Endothelial cell of umbilical vein (primary cell): Measurements from ENCODE around the gene ZDHHC22. TPM values are rescaled to one million over a fixed set of nuclear protein-coding genes. Genes with fewer than 3 reads are reported as not detected.

ENCODE experiments used
- BruUV-seq: library from RNA; stranded (reverse); fragments of 400-500 nt; replicated peaks from 2 replicates; lab custom pipeline; 2021; lab: Mats Ljungman, UMichigan
- CTCF ChIA-PET: fragments of 300-600, 350-600 bp; sonication (Branson Sonifier 250); formaldehyde crosslinking; loops from one replicate; lab custom pipeline; 2021; ENCODE audit warnings: antibody characterized with exemption, inconsistent platforms; lab: Charles Lee
- POLR2A ChIA-PET: fragments of 300-600, 350-600 bp; sonication (Branson Sonifier 250); formaldehyde crosslinking; loops from one replicate; lab custom pipeline; 2021; ENCODE audit warnings: antibody characterized with exemption, inconsistent platforms; lab: Charles Lee
- DNase-seq: peaks from one replicate; pipeline ENCODE4 v3.0.0-alpha.2; 2011; ENCODE audit warnings: low read depth, low spot score
- FAIRE-seq: peaks from 2 replicates; lab custom pipeline; 2011; peaks lifted over from hg19 to GRCh38; lab: Jason Lieb, UNC
- H2AFZ ChIP-seq: 2 replicates; pipeline ENCODE4 v1.6.0; 2012; ENCODE audit warnings: low read depth, low read length, control low read depth, inconsistent platforms
- H3K27ac ChIP-seq: 2 replicates; pipeline ENCODE4 v1.5.1; 2011; ENCODE audit warnings: low read depth, mild to moderate bottlenecking, control low read depth, low read length, moderate library complexity; ENCODE audit not compliant: insufficient read depth
- H3K27me3 ChIP-seq, 2 experiments: 2 replicates each; pipeline versions ENCODE4 v1.6.0 to v1.6.1; 2011; ENCODE audit warnings: low read length in 2 of 2, mixed read lengths in 1 of 2; ENCODE audit not compliant: control insufficient read depth in 2 of 2, insufficient read depth in 2 of 2
- H3K36me3 ChIP-seq, 2 experiments: 2 replicates in 1 of 2; 3 replicates in 1 of 2; pipeline ENCODE4 v1.5.1; 2011; ENCODE audit warnings: low read length in 2 of 2, mild to moderate bottlenecking in 1 of 2, moderate library complexity in 1 of 2; ENCODE audit not compliant: control insufficient read depth in 2 of 2, insufficient read depth in 2 of 2; ENCODE audit errors: extremely low read depth in 1 of 2
- H3K4me1 ChIP-seq: 3 replicates; pipeline ENCODE4 v1.5.1; 2011; ENCODE audit warnings: mild to moderate bottlenecking, low read length; ENCODE audit not compliant: control insufficient read depth, insufficient read depth; ENCODE audit errors: extremely low read depth
- H3K4me2 ChIP-seq: 2 replicates; pipeline ENCODE4 v1.6.1; 2011; ENCODE audit warnings: low read length, control low read depth, mixed read lengths; ENCODE audit not compliant: insufficient read depth
- H3K4me3 ChIP-seq, 3 experiments: fragments of 200-600 bp in 1 of 3; sonication (generic), shearing (Covaris generic) in 1 of 3; replicated peaks in 1 of 3; 2 replicates each; pipeline ENCODE4 v1.5.1; 2011 to 2016; ENCODE audit warnings: control low read depth in 3 of 3, low read length in 3 of 3, mild to moderate bottlenecking in 2 of 3, inconsistent platforms in 1 of 3, low read depth in 1 of 3, moderate library complexity in 1 of 3; ENCODE audit not compliant: insufficient read depth in 1 of 3
- H3K79me2 ChIP-seq: 2 replicates; pipeline ENCODE4 v1.6.0; 2012; ENCODE audit warnings: low read length, inconsistent platforms; ENCODE audit not compliant: control insufficient read depth, insufficient read depth
- H3K9ac ChIP-seq: replicated peaks from 2 replicates; pipeline ENCODE3; 2011; ENCODE audit warnings: low read length, control low read depth; ENCODE audit not compliant: insufficient read depth; ENCODE audit errors: extremely low read depth
- H3K9me1 ChIP-seq: replicated peaks from 3 replicates; pipeline ENCODE4 v1.6.0; 2011; ENCODE audit warnings: mild to moderate bottlenecking, low read length; ENCODE audit not compliant: control insufficient read depth, insufficient read depth; ENCODE audit errors: extremely low read depth
- H3K9me3 ChIP-seq: replicated peaks from 2 replicates; pipeline ENCODE4 v1.5.1; 2012; ENCODE audit warnings: low read length, inconsistent platforms; ENCODE audit not compliant: control insufficient read depth, insufficient read depth
- H4K20me1 ChIP-seq: replicated peaks from 2 replicates; pipeline ENCODE3; 2011; ENCODE audit warnings: mild to moderate bottlenecking, low read length; ENCODE audit not compliant: control insufficient read depth, insufficient read depth; ENCODE audit errors: extremely low read depth
- CTCF ChIP-seq, 2 donors: IDR thresholded peaks; 1 replicate in 1 of 2; 2 replicates in 1 of 2; pipeline ENCODE4 v1.5.1; 2011; ENCODE audit warnings: low read length in 2 of 2, mild to moderate bottlenecking in 2 of 2, moderate library complexity in 2 of 2, control low read depth in 1 of 2, inconsistent platforms in 1 of 2, low read depth in 1 of 2; ENCODE audit not compliant: insufficient read depth in 1 of 2; ENCODE audit errors: extremely low read depth in 1 of 2
- GATA2 ChIP-seq: IDR thresholded peaks from 2 replicates; pipeline ENCODE4 v1.7.0; 2011; ENCODE audit warnings: low read depth, mild to moderate bottlenecking, moderate library complexity, mixed read lengths, low read length; ENCODE audit not compliant: insufficient read length, insufficient read depth
- MAX ChIP-seq: IDR thresholded peaks from 2 replicates; pipeline ENCODE4 v1.6.1; 2011; ENCODE audit not compliant: insufficient read depth, insufficient read length
- MYC ChIP-seq: IDR thresholded peaks from one replicate; pipeline ENCODE4 v1.6.1; 2011; ENCODE audit warnings: mild to moderate bottlenecking, low read depth, low read length
- POLR2AphosphoS5 ChIP-seq: IDR thresholded peaks from 2 replicates; pipeline ENCODE4 v1.6.1; 2012; ENCODE audit warnings: low read depth, mild to moderate bottlenecking, control low read depth, low read length, moderate library complexity; ENCODE audit not compliant: insufficient read depth
- dilution Hi-C: fragments of 300-500 bp; cut with MboI; formaldehyde crosslinking; loops from one replicate; pipeline ENCODE4 v1.15.0; 2019; ENCODE audit warnings: low sequenced_read_pairs; ENCODE audit not compliant: extremely low pct_ligation_motif_present
- intact Hi-C: fragments of 100-400 bp; cut with micrococcal nuclease; formaldehyde crosslinking; loops from one replicate; pipeline ENCODE4 v1.10.0; 2022
- polyA plus RNA-seq, 4 experiments: library from polyadenylated mRNA; depleted of rRNA in 3 of 4; stranded (reverse) in 3 of 4; unstranded in 1 of 4; fragments of >200 nt; gene quantifications; 2 replicates each; pipeline versions ENCODE4 v1.2.1 to v1.2.3, GENCODE V29; 2011 to 2012; ENCODE audit warnings: missing spikeins in 1 of 4
- total RNA-seq: library from RNA; stranded (reverse); gene quantifications from 2 replicates; pipeline ENCODE4 v1.2.3, GENCODE V29; 2021

The ZDHHC22 gene
- total and polyA plus RNA-seq, 2 donors (not counting 3 experiments of a cell fraction or from before 2014, with no cell fraction given), result 0.03 to 0.24 TPM

GRCh38 chr14:77183896-77184295, 42.3 kb upstream of the ZDHHC22 start:
- Histone ChIP-seq H3K9me3 (no peaks in the 10 kb centered on the region), H3K27me3 (peaks cover 5 to 15% of the 10 kb centered on the region in 2 experiments), H3K36me3 (no peaks in the 10 kb centered on the region), H3K4me1 (no peaks in the 10 kb centered on the region), H3K27ac (no peak overlapping the region), H3K79me2 (no peaks in the 10 kb centered on the region), H3K4me3 (no peak overlapping the region), H3K4me2 (no peak overlapping the region), H4K20me1 (no peaks in the 10 kb centered on the region), H2AFZ (no peak overlapping the region), H3K9me1 (no peaks in the 10 kb centered on the region), H3K9ac (no peak overlapping the region)
- dilution Hi-C loops (no loop called here), intact Hi-C loops (no loop called here)
- ChIA-PET POLR2A (no interaction called here), CTCF (no interaction called here)
- no TSS peak for BruUV-seq
- DNase-seq, result no peak
- FAIRE-seq, result no peak
- TF ChIP-seq GATA2 (no peak), MAX (no peak), MYC (no peak), CTCF (IDR thresholded peaks at IDR 0.05; ENCODE audit: extremely low read depth in 1 of 2, insufficient read depth in 1 of 2, low read depth in 1 of 2, low read length in 2 of 2) (no peak), POLR2AphosphoS5 (no peak)
